WI38 (cell line): ENCODE data around the gene NR3C1.

ENCODE experiments used
- H3K4me3 ChIP-seq: 2 replicates; pipeline ENCODE4 v1.5.1; 2011; ENCODE audit warnings: low read depth, mild to moderate bottlenecking, control low read depth, low read length
- CTCF ChIP-seq: IDR thresholded peaks from 2 replicates; pipeline ENCODE4 v1.5.1; 2012; ENCODE audit warnings: low read depth, mild to moderate bottlenecking, control low read depth, low read length

NR3C1 gene

GRCh38 chr5:143405849-143406098 lies 2.3 kb upstream of the NR3C1 start:
- peak overlapping the region; percentile 97 for H3K4me3 ChIP-seq
- TF ChIP-seq CTCF, result no peak

- TF ChIP-seq CTCF, result no peak
- H3K4me3 ChIP-seq, result peak overlapping the region; percentile 97
These were observed 1.8 kb upstream of the NR3C1 start for GRCh38 chr5:143405063-143405848.

- H3K4me3 ChIP-seq, result peak overlapping the region; percentile 97
- TF ChIP-seq CTCF, result no peak
These were observed 1.1 kb upstream of the NR3C1 start for GRCh38 chr5:143404416-143405062.

- peak overlapping the region; percentile 97 for H3K4me3 ChIP-seq
- TF ChIP-seq CTCF, result no peak
These were observed 223 bp downstream of the NR3C1 start for GRCh38 chr5:143403334-143403592.

GRCh38 chr5:143402553-143403333 lies 743 bp downstream of the NR3C1 start:
- TF ChIP-seq CTCF, result no peak
- peak overlapping the region; percentile 97 for H3K4me3 ChIP-seq

GRCh38 chr5:143402017-143402552 lies 1.4 kb downstream of the NR3C1 start:
- no peak for TF ChIP-seq CTCF
- H3K4me3 ChIP-seq, result peak overlapping the region; percentile 97
